Myocyte (in vitro differentiated cells): ENCODE data around the gene FOXF1. TPM values are rescaled to one million over a fixed set of nuclear protein-coding genes. Genes with fewer than 3 reads are reported as not detected.

Experiments
- DNase-seq: peaks from one replicate; pipeline ENCODE4 v3.0.0-alpha.2; 2012; ENCODE audit warnings: low read depth
- total RNA-seq: library from RNA; depleted of rRNA; stranded (reverse); fragments of >200 nt; gene quantifications from 2 replicates; pipeline ENCODE4 v1.2.3, GENCODE V29; 2014

The FOXF1 gene
- total RNA-seq, 1 donor from 2014 or later: not detected

DNA sequence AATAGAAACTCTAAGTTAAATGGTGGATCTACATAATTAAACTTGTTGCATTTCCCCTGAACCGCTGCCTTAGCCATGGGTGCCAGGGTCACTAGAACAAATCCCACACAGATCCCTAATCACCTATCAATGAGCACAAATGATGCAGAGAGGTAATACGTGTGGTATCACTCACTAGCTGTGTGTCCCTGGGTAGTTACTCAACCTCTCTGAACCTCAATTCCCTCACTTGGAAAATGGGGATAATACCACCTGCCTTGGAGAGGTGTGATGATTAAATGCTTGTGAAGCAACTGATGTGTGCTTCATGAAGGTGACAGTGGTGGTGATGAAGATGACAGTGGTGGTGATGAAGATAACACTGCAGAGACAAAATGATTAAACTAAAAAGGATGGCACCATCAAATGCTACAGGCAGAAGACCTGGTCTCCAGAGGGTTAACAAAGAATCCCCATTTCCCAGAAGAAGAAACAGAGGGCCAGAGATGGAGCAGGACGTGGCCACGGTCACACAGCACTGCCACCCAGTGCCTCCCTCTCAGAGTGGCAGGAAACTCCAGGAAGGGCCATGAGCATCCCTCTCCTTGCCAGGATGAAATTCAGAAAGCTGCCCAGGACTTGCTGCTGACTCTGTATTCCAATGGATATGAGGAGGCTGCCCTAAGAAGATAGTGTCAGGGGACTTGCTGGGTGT is 17.9 kb upstream of the FOXF1 start:
- DNase-seq: no peak

DNA sequence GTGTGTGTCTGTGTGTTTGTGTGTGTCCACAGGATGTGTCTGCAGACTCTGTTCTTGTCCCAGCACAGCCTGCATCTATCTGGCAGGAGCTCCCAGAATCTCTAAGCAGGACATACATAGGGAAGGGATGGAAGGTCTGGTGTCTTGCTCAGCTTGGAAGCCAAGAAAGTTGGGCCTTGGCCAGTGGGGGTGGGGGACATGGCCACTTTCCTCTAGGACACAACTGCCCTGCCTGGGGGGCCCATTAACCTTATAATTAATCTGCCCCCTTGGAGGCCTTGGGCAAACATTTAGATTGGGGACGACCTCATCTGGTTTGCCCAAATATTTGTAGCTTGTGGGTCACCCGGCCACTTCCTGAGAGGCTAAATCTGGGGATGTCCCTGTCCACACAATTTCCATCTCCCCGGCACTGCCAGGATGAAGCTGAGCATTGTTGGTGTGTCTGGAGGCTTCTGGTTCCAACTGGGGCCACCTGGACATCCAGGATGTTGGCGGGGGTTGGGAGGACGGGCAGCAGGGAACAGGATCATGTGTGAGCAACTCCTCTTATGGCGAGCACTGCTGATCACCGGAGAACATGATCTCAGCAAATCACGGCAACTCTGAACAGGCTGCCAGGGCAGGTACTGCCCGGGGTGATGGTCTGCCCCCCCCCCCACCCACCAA is 17.2 kb upstream of the FOXF1 start:
- no peak for DNase-seq

DNA sequence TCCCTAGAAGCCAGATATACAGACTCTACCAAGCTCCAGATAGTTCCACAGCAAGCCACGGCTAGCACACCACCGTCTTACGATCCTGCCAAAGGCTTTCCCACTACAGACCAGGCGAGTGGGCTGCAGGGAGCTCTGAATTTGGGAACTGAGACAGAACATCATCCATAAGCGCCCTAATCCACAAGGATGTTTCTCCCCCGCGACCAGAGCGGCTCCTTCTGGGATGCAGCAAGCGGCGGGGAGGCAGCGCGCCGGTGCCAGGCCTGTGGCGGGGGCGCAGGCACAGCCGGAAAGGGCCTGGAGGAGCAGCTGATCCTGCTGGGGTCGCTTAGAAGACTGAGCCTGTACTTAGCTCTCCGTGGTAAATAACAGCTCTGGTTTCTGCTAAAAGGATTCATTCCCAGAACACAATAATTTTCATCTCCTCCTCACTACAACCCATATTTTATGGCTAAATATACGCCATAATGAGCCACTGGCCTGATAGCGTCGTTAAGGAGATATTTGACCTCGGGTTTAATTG is 16.2 kb upstream of the FOXF1 start:
- no peak for DNase-seq

DNA sequence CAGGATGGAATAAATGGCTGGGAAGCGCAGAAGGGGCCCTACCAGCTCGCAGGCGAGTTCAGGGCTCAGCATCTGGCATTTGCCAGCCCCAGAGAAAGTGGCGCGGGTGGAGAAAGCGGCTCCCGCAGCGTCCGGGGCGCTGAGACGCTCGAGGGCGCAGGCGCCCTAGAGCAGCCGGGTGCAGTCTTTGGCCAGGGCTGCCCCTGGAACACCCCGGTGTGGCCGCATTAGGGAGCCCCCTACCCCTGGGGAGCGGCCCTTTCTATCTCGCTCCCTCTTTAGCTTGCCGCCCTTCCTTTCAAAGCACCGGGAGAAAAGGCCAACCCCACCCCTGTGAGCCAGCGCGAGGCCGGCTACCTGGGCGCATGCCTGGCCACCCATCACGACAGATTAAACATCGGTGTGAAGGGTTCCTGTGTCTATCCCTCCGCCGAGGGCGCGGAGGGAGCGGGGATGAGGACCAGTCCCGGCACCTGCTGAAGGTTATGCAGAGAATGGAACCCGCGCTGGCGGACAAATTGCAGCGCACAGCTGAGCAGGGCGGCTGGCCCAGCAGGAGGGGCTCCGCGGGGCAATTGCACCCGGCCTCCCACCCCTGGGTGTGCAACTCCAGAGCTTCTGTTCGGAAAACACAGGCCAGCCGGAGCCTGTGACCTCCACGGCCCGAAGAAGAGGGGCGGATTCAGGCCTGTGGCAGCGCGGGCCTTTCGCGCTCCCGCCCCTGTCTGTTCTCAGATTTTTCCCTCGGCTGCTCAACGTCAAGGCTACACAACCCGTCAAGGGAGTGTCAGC is 15.6 kb upstream of the FOXF1 start:
- DNase-seq: no peak

DNA sequence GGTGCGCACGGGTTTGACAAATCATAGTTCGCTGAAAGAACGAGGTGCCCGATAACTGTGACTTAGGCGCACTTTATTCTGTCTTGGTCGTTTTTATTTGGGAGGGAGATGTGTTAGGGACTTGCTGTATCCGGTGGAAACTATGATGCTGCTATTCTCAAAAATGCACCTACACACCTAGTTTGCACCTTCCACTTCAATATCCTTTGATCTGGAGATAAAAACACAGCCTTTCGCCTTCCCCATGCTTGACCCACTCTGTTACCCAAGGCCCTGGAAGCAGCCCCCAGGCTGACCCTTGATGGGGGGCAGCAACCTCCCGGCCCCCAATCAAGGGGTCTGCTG is 15.0 kb upstream of the FOXF1 start:
- DNase-seq: no peak

DNA sequence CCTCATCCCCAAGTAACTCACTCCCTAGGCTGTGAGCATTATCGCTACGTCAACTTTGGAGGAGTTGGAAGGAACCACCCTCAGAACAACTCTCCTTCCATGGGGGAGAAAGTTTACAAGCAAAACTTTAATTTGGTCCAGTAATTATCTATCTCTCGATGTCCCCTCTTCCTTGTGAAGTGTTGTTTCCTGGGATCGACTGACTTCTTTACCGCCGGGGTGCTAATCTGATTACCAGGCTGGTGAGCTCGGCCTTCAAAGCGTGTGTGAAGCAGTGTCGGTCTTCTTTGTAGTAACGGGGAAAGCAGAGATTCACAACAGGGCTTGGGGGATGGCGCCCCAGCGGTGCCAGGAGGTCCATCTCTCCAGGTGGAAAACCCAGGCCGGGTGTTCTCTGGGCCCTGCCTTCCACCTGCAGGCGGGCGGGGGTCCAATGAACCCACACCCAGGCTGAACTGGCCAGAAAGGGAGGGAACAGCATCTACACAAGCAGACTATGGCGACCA is 14.5 kb upstream of the FOXF1 start:
- no peak for DNase-seq

DNA sequence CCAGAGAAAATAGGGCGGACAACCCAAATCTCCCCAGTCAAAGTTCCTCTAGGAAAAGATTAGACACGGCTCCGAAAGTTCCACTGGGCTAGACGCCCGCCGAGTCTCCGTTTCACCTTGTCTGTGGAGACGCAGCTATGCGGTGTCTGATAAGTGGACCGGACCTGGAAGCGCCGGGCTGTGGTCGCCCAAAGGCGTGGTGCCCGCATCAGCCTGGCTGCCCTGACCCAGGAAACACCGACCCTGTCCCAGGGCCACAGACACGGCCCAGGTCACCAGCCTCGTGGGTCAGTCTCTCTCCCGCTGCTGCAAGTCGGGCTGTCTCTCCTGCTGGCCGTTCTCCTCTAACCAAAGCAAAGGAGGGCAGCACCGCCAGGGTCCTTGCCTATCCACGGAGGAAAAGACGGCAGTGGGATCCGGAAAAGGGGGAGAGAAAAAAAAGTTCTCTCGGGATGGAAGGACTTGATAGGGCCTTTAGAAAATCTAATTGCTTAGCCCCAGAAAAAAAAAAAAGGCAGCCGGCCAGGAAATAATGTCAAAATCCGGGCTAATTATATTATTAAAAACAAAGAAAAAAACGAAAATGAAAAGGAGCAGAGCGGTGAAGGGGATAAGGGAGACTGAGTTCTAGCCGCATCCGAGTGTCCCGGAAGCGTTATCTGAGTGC is 13.9 kb upstream of the FOXF1 start:
- no peak for DNase-seq

DNA sequence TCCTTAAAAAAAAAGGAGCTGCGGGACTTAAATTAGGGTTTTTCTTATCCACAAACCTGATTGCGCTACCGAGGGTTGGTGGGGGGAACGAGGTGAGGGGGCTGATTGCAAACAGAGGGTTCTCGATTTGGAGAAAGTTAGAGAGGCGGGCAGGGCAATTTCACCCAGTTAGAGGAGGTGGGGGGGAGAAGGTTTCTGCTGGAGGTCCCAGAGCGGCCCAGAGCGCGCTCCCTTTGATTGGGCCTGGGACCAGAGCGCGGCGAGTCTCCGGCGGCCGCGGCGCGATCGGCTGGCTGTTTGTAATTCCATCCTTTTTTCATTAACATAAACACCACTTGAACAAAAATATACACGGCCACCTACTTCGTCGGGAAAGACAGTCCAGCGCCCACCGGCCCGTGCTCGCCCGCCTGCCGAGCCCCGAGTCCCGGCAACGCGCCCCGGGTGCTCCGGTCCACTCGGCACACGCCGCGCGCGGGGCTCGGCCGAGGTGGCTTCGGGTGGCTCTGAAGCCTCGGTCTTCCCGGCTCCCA is 13.3 kb upstream of the FOXF1 start:
- no peak for DNase-seq

DNA sequence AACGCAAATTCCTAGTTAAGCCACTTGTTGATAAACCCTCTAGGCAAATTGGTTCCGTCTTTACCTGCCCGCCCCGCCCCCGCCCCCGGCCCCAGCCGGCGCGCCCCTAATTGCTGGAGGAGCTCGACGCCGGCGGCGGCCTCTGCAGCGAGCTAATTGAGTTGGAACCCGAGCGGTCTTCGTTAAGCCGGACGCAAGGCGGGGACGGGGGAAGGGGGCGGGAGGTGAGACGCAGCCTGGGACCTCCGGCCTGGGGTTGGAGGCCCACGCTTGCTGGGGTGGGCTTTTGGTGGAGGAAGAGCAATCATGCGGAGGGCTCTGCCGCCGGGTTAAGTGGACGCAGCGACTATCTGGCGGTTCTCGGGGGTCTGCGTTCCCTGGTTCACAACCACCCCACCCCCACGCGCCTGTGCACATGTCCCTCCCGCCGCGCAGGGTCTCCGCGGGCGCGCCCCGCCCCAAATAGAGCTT is 12.7 kb upstream of the FOXF1 start:
- DNase-seq: no peak

DNA sequence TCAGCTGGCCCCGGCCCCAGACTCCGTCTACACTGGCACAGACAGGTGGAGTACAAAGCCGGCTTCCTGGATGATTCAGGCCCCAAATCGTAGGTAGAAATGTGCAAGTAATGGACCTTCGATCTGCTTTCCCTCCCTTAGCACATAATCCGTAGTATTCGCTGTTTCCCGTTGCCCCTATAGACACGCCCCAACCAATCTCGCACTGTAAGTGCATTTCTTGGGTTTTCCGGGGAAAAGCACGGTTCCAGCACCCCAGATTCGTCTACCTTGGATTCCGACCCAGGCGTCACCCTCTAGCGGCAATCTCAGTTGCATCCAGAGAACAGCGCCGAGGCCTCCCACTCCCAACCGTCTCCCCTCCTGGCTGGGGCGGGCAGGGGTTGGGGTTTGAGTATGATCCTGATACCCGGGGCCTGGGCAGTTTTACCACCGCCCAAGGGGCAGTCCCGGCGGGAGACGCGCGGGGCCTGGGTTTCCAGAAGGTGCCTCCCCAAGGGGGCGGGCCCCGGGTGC is 12.1 kb upstream of the FOXF1 start:
- DNase-seq: no peak

DNA sequence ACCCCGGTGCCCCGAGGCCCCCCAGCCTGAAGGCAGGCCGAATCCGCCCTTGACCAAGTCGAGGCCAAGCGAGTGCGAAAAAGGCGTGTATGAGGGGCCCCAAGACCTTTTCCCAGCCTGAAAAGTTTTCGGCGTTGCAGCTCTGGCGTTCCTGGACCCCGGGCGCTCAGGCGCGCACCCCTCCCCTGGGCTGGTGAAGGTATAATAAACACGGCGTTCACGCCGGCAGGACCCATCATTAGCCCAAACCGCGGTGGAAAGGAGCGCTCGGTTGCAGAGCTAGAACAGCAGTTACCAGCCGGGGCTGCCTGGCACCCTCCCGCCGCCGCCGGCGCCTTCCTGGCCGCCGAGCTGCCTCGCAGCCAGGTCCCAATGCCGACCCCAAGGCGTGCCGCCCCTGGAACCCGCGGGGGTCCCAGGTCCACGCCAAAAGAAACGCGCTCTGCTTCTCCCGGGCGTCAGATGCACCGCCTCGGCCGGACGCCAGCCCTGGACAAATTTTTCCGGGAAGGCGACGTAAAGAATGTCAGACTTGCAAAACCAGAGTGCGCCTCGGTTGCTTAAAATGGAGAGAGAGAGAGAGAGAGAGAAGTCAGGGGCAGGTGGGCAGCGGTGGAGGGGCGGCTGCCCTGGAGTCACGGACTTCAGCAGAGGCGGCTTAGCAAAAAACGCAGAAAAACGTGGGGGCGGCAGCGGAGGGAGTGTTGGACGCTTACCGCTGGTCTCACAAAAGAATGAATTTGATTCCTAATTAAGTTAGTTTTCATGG is 11.5 kb upstream of the FOXF1 start:
- DNase-seq: no peak

DNA sequence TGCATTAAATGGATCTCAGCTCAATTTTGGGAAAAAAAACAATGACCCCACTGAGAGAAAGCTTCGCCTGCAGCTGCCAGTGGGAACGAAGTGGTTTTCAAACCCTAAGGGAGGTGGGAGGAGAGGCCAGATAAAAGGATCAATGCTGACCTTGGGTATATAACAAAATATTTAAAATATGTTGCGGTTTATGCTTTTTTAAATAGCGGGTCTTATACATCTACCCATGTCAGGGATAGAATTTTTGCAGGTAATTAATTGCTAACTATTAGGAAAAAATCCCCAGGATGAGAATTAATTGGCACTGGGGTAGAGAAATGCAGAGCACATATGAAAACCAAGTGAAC is 10.9 kb upstream of the FOXF1 start:
- DNase-seq: no peak

DNA sequence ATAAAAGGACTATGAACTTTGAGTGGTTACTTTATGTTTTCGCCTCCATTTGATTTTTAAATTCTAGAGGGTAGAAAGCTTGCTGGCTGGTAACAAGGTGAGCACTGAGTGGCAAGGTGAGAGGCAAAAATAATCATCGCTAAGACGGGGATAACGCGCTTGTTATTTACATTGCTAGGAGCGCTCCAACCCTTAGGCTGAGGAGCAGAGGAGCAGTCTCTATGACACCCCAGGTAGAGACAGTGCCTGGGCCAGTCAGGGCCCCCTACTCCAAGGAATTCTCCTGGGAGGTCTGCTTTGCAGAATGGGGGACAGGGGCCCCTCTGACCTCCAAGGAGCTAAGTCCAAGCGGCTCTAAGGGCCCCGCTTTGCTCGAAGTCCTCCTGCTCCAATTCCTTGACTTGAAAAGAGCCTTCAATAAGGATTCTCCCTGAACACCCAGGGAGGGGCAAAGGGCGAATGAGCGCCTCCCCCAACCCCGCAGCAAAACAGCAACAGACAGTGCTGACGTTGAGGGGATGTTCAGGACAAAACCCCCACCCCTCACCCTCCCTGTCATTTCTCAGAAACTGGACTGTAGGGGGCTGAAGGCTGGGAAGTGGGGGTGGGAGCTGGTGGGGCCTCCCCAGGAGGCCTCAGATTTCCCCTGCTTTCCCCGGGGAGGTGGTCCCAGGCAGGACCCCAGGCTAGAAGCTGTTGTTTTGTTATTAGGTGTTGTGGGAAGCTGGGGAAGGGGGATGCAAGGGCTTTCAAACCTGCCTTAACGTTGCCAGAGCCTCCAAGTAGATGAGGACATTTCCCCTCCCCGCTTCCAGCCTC is 10.2 kb upstream of the FOXF1 start:
- DNase-seq: no peak

DNA sequence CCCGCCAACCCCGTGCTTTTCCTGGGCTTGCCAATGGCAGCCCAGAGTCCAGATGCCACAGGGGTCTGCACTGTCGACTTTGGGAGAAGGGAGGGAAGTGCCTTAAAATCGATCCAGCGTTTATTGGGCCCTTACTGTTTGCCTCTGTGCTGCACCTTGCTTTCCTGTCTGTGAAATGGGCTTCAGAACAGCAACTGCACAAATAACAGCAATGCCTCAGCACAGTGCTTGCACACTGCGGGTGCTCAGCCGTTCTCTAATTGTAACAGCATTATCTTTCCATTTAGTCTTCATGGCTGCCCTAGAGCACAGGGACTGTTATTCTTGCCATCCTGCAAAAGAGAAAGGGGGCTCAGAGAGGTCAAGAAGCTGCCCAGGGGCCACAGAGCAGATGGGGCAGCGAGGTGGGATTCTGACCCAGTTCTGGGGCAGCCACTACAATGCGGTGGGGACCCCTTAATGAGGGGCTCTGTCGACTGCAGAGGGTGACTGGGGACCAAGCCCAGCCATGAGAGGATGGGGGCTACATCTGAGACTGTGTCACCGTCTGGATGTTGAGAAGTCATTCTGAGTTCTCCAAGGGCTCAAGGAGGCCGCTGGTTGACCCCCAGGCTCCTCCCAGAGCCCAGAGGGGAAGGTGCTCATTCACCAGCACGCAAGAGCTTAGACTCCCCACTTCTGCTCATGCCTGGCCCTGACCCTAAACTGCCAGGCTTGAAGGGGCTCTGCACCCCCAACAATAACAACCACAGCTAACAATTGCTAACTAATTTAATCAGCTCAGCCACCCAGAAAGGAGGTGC is 9.4 kb upstream of the FOXF1 start:
- DNase-seq: no peak

DNA sequence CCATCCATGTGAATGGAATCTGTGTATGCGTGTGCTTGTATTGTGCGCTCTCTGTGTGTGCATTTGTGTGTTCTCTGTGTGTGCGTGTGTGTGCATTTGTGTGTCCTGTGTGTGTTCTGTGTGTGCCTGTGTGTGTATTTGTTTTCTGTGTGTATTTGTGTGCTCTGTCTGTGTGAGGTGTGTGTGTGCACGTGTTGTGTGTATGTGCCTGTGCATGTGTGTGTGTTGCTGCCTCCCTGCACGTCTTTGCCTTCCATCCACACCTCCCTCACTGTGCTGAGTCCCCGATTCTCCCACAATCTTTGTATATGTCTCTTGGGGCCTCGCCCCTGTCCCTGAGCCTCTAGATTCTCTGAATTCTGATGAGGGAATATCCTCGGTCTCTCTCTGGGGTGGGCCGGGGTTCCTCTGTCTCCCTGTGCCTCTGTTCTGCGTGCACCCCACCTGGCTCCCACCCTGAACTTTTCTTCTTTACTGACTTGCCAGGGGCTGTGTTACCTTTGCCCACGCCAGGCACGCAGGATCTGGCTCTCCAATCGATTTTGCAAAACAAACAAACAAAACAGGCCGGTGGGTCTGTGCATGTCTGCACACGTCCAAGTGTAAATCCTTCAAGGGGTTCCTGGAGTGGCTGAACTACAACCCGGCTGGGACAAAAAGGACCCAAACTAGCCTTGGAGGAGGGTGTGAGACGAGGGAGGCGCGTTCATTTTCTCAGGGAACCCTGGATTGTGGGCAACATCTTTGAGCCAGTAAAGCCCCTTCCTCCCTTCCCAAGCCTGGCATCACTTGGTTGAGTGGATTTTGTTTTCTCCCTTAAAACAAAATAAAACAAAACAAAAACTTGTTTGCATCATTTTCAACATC is 8.1 kb upstream of the FOXF1 start:
- DNase-seq: no peak

DNA sequence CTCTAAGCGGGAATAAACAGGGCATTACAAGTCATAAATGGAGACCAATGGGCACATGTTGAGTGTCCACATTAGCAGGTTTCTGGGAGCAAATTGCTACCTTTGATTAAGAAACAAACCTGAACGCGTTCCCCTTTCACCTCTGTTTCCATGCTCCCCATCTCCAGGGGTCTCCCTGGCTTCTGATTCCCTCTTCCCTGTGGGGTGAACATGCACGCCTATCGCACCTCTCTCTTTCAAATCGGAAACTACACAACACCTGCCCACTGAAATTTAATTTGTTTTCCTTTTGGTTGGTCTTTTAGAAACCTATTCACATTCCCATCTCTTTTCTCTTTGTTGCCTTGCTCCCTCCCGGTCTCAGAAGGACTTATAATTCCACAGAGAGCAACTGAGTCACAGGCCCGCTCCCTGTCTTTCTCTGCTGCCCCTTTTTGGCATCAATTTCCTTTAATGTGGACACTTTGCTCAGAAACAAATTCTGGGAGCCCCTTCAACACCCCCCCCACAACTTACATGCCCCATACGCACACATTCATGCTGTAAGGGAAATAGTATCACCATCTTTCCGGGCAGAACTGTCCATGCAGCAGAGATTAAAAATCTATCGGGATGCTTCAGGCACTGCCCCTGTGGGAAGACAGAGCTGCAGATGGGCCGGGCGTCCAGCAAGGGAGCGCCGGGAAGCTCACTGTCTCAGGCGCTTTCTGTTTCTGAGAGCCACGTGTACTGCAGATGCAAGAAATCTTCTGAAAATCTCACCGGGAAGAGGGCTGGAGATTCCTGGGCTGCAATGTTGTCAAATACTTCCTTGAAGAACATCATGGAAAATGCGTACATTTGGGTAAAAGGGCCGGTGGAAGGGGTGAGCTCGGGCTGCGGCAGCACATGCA is 7.2 kb upstream of the FOXF1 start:
- no peak for DNase-seq
